ENCODE results near the gene TTLL3. TPM values are rescaled to one million over a fixed set of nuclear protein-coding genes. Genes with fewer than 3 reads are reported as not detected.

Gene TTLL3
- total RNA-seq, 1 experiment from 2014 or later = 14.6 TPM

- intact Hi-C loops (cut with micrococcal nuclease) = no loop called here
- no peak for DNase-seq (ENCODE audit: unreplicated experiment)
- Mint-ChIP-seq H3K4me3 (ENCODE audit: unreplicated experiment) (no peak overlapping the region), H3K9me3 (ENCODE audit: unreplicated experiment) (no peaks in the 10 kb centered on the region), H3K36me3 (ENCODE audit: insufficient read depth, unreplicated experiment) (peaks cover 51% of the 10 kb centered on the region), H3K4me1 (ENCODE audit: insufficient read depth, unreplicated experiment) (peaks cover 23% of the 10 kb centered on the region), H3K27me3 (ENCODE audit: insufficient read depth, unreplicated experiment) (no peaks in the 10 kb centered on the region), H3K27ac (ENCODE audit: low read depth, unreplicated experiment) (no peak overlapping the region)
- TF ChIP-seq CTCF (IDR thresholded peaks at IDR 0.05; ENCODE audit: unreplicated experiment) = no peak
- no TSS peak for BruUV-seq (replicated peaks)
- CTCF ChIA-PET = interaction anchor here (0.7 to 2.8 kb wide), 4 partner anchors 48 to 198 kb away, joined by 3 to 10 read pairs (median 4); no protein-coding TSS in a partner anchor
- POLR2A ChIA-PET = interaction anchor here (1.1 to 3.9 kb wide), 3 partner anchors 14 to 140 kb away, joined by 3 to 23 read pairs (median 3); partner anchors contain the start of genes ARPC4 and TADA3
Observed at GRCh38 chr3:9806688-9807589, 3.1 kb upstream of the TTLL3 start.

GRCh38 chr3:9807981-9808344, 2.1 kb upstream of the TTLL3 start:
- Mint-ChIP-seq H3K27ac (ENCODE audit: low read depth, unreplicated experiment) (no peak overlapping the region), H3K9me3 (ENCODE audit: unreplicated experiment) (no peaks in the 10 kb centered on the region), H3K27me3 (ENCODE audit: insufficient read depth, unreplicated experiment) (no peaks in the 10 kb centered on the region), H3K36me3 (ENCODE audit: insufficient read depth, unreplicated experiment) (peaks cover 41% of the 10 kb centered on the region), H3K4me3 (ENCODE audit: unreplicated experiment) (no peak overlapping the region), H3K4me1 (ENCODE audit: insufficient read depth, unreplicated experiment) (peaks cover 23% of the 10 kb centered on the region)
- no peak for TF ChIP-seq CTCF (IDR thresholded peaks at IDR 0.05; ENCODE audit: unreplicated experiment)
- intact Hi-C loops (cut with micrococcal nuclease) = no loop called here
- CTCF ChIA-PET = interaction anchor here (0.5 to 2.8 kb wide), 6 partner anchors 12 to 819 kb away, joined by 3 to 10 read pairs (median 4); no protein-coding TSS in a partner anchor
- DNase-seq (ENCODE audit: unreplicated experiment) = no peak
- POLR2A ChIA-PET = interaction anchor here (0.6 to 3.9 kb wide), 6 partner anchors 12 to 139 kb away, joined by 3 to 23 read pairs (median 3); partner anchors contain the start of genes ARPC4 and TADA3
- BruUV-seq (replicated peaks) = no TSS peak

GRCh38 chr3:9808345-9809037, 1.6 kb upstream of the TTLL3 start:
- TF ChIP-seq CTCF (IDR thresholded peaks at IDR 0.05; ENCODE audit: unreplicated experiment) = peak; percentile 42
- Mint-ChIP-seq H3K4me1 (ENCODE audit: insufficient read depth, unreplicated experiment) (peaks cover 23% of the 10 kb centered on the region), H3K27me3 (ENCODE audit: insufficient read depth, unreplicated experiment) (no peaks in the 10 kb centered on the region), H3K4me3 (ENCODE audit: unreplicated experiment) (no peak overlapping the region), H3K9me3 (ENCODE audit: unreplicated experiment) (no peaks in the 10 kb centered on the region), H3K27ac (ENCODE audit: low read depth, unreplicated experiment) (peak overlapping the region; percentile 89), H3K36me3 (ENCODE audit: insufficient read depth, unreplicated experiment) (peaks cover 36% of the 10 kb centered on the region)
- CTCF ChIA-PET = interaction anchor here (0.5 to 2.8 kb wide), 5 partner anchors 13 to 275 kb away, joined by 3 to 10 read pairs (median 4); no protein-coding TSS in a partner anchor
- BruUV-seq (replicated peaks) = no TSS peak
- intact Hi-C loops (cut with micrococcal nuclease) = no loop called here
- peak; percentile 43 for DNase-seq (ENCODE audit: unreplicated experiment)
- POLR2A ChIA-PET = interaction anchor here (0.6 to 3.9 kb wide), 8 partner anchors 11 to 1215 kb away, joined by 3 to 23 read pairs (median 3); partner anchors contain the start of genes ARPC4 and TADA3

- H3K27me3 Mint-ChIP-seq (ENCODE audit: insufficient read depth, unreplicated experiment) = no peaks in the 10 kb centered on the region
- H3K4me1 Mint-ChIP-seq (ENCODE audit: insufficient read depth, unreplicated experiment) = peaks cover 23% of the 10 kb centered on the region
- intact Hi-C loops (cut with micrococcal nuclease) = no loop called here
- H3K4me3 Mint-ChIP-seq (ENCODE audit: unreplicated experiment) = peak overlapping the region; percentile 70
- H3K9me3 Mint-ChIP-seq (ENCODE audit: unreplicated experiment) = no peaks in the 10 kb centered on the region
- H3K36me3 Mint-ChIP-seq (ENCODE audit: insufficient read depth, unreplicated experiment) = peaks cover 28% of the 10 kb centered on the region
- peak overlapping the region; percentile 89 for H3K27ac Mint-ChIP-seq (ENCODE audit: low read depth, unreplicated experiment)
- TF ChIP-seq CTCF (IDR thresholded peaks at IDR 0.05; ENCODE audit: unreplicated experiment) = no peak
- POLR2A ChIA-PET = interaction anchor here (0.6 to 3.9 kb wide), 7 partner anchors 12 to 1215 kb away, joined by 3 to 23 read pairs (median 3); partner anchors contain the start of genes ARPC4, IL17RC and TADA3
- no peak for DNase-seq (ENCODE audit: unreplicated experiment)
- CTCF ChIA-PET = interaction anchor here (0.6 to 2.8 kb wide), 5 partner anchors 13 to 835 kb away, joined by 3 to 10 read pairs (median 4); no protein-coding TSS in a partner anchor
- BruUV-seq (replicated peaks) = no TSS peak
Observed at GRCh38 chr3:9809239-9809614, 835 bp upstream of the TTLL3 start.
